Thyroid gland (tissue), 4 donors: ENCODE data around the gene CCR9.

Experiments used
- POLR2A ChIP-seq, 2 donors: fragments of 450-650 bp; IDR thresholded peaks; one replicate each; pipeline ENCODE4 v1.6.1; 2017; ENCODE audit warnings: antibody characterized with exemption in 2 of 2, mild to moderate bottlenecking in 2 of 2, moderate library complexity in 1 of 2
- TF ChIP-seq, protein P1 (sequence below), 6 experiments: fragments of 200-600 bp in 3 of 6; fragments of 450-650 bp in 3 of 6; sonication (generic) in 3 of 6; IDR thresholded peaks; one replicate each; pipeline ENCODE4 v1.5.1; 2016 to 2019; ENCODE audit warnings: antibody characterized with exemption in 6 of 6, mild to moderate bottlenecking in 2 of 6, inconsistent platforms in 1 of 6, moderate library complexity in 1 of 6

DNA sequence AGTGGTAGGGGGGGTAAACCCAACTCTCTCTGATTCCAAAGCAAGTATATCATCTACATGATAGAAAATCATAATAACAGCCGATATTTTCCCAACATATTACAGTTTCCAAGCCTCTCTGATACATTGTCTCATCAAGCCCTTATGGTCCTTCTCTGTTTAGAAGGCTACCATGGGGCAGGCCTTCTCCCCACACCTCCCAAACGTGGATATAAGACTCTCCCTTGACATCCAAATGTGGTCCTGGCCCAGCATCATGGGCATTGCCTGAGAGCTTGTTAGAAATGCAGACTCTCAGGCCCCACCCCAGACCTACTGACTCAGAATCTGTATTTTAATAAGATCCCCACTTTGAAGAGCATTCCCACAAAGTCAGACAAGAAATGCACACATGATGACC is 17.7 kb upstream of the CCR9 start:
- TF ChIP-seq, protein P1, sequence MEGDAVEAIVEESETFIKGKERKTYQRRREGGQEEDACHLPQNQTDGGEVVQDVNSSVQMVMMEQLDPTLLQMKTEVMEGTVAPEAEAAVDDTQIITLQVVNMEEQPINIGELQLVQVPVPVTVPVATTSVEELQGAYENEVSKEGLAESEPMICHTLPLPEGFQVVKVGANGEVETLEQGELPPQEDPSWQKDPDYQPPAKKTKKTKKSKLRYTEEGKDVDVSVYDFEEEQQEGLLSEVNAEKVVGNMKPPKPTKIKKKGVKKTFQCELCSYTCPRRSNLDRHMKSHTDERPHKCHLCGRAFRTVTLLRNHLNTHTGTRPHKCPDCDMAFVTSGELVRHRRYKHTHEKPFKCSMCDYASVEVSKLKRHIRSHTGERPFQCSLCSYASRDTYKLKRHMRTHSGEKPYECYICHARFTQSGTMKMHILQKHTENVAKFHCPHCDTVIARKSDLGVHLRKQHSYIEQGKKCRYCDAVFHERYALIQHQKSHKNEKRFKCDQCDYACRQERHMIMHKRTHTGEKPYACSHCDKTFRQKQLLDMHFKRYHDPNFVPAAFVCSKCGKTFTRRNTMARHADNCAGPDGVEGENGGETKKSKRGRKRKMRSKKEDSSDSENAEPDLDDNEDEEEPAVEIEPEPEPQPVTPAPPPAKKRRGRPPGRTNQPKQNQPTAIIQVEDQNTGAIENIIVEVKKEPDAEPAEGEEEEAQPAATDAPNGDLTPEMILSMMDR (IDR thresholded peaks at IDR 0.05), result no peak
- TF ChIP-seq POLR2A (IDR thresholded peaks at IDR 0.05), result no peak
